HepG2 (cell line): ENCODE results near the gene DDR1. TPM values are rescaled to one million over a fixed set of nuclear protein-coding genes. Genes with fewer than 3 reads are reported as not detected.

Source experiments
- IRX3 ChIP-seq: sonication (generic); formaldehyde crosslinking; IDR thresholded peaks from 2 replicates; pipeline ENCODE4 v1.8.1; 2023; ENCODE audit warnings: mild to moderate bottlenecking, low read depth, missing genetic modification reagents, borderline replicate concordance
- ISX ChIP-seq: sonication (generic); formaldehyde crosslinking; conservative IDR thresholded peaks from 2 replicates; pipeline ENCODE4 v1.5.0; 2020; ENCODE audit warnings: missing genetic modification reagents
- KAT2B ChIP-seq: fragments of 150-350 bp; IDR thresholded peaks from 2 replicates; pipeline ENCODE4 v1.6.1; 2014; ENCODE audit warnings: low read depth, low read length, borderline replicate concordance
- KDM5B ChIP-seq: sonication (generic); formaldehyde crosslinking; IDR thresholded peaks from 2 replicates; pipeline ENCODE4 v1.4.0; 2020; ENCODE audit warnings: missing genetic modification reagents, mild to moderate bottlenecking, borderline replicate concordance
- MED13 ChIP-seq: sonication (generic); formaldehyde crosslinking; IDR thresholded peaks from 2 replicates; pipeline ENCODE4 v1.5.0; 2020; ENCODE audit warnings: missing genetic modification reagents
- MIER3 ChIP-seq: IDR thresholded peaks from 2 replicates; pipeline ENCODE4 v1.6.1; 2016; ENCODE audit warnings: missing compliant biosample characterization, borderline replicate concordance
- PLRG1 ChIP-seq: fragments of 450-650 bp; conservative IDR thresholded peaks from 2 replicates; pipeline ENCODE4 v1.6.1; 2016
- PRPF4 ChIP-seq: fragments of 200-400 bp; formaldehyde crosslinking; IDR thresholded peaks from 2 replicates; pipeline ENCODE4 v1.6.1; 2016; ENCODE audit warnings: low read length, low read depth; ENCODE audit not compliant: poor library complexity, severe bottlenecking
- RFXAP ChIP-seq: sonication (generic); formaldehyde crosslinking; IDR thresholded peaks from 2 replicates; pipeline ENCODE4 v1.4.0; 2020; ENCODE audit warnings: missing genetic modification reagents, borderline replicate concordance
- SMARCC2 ChIP-seq: fragments of 450-650 bp; IDR thresholded peaks from 2 replicates; pipeline ENCODE4 v1.6.1; 2017; ENCODE audit warnings: antibody characterized with exemption, mild to moderate bottlenecking
- SRSF9 ChIP-seq: fragments of 200-400 bp; formaldehyde crosslinking; IDR thresholded peaks from 2 replicates; pipeline ENCODE4 v1.6.1; 2018; ENCODE audit warnings: borderline replicate concordance, mild to moderate bottlenecking, low read depth, low read length; ENCODE audit not compliant: insufficient read depth, poor library complexity, severe bottlenecking
- ZNF530 ChIP-seq: sonication (generic); formaldehyde crosslinking; IDR thresholded peaks from 2 replicates; pipeline ENCODE4 v1.5.0; 2020; ENCODE audit warnings: low read depth, mild to moderate bottlenecking, missing genetic modification reagents
- ZNF556 ChIP-seq: sonication (generic); formaldehyde crosslinking; IDR thresholded peaks from 2 replicates; pipeline ENCODE4 v1.4.0; 2020; ENCODE audit warnings: mild to moderate bottlenecking, missing genetic modification reagents, borderline replicate concordance
- ZNF598 ChIP-seq: sonication (generic); formaldehyde crosslinking; IDR thresholded peaks from 2 replicates; pipeline ENCODE4 v1.5.1; 2020; ENCODE audit warnings: mild to moderate bottlenecking, missing genetic modification reagents, borderline replicate concordance
- polyA plus RNA-seq, 8 experiments: library from polyadenylated mRNA; depleted of rRNA in 3 of 8; stranded (reverse) in 7 of 8; unstranded in 1 of 8; fragments of >200 nt; fragmentation: Illumina TruSeq in 4 of 8; extraction: Trizol in 4 of 8; gene quantifications; 2 replicates each; pipeline versions ENCODE4 v1.2.1 to v1.2.3, GENCODE V29; 2011 to 2016; ENCODE audit warnings: low read depth in 4 of 8, missing spikeins in 1 of 8, mixed read lengths in 1 of 8; ENCODE audit not compliant: insufficient read depth in 1 of 8
- total RNA-seq, 5 experiments: library from RNA; depleted of rRNA; stranded (reverse); fragments of >200 nt; fragmentation: Illumina TruSeq; extraction: Trizol; gene quantifications; 2 replicates each; pipeline ENCODE4 v1.2.3, GENCODE V29; 2016; ENCODE audit warnings: low read depth in 1 of 5
- TF ChIP-seq, protein P1 (sequence below), 2 experiments: sonication (generic) in 1 of 2; formaldehyde crosslinking in 1 of 2; IDR thresholded peaks; 2 replicates each; pipeline versions ENCODE4 v1.5.1 to v1.6.1; 2011 to 2020; ENCODE audit warnings: borderline replicate concordance in 1 of 2, low read depth in 1 of 2, low read length in 1 of 2, mild to moderate bottlenecking in 1 of 2, missing genetic modification reagents in 1 of 2, moderate library complexity in 1 of 2
- TF ChIP-seq, protein P2 (sequence below): sonication (generic); formaldehyde crosslinking; IDR thresholded peaks from 2 replicates; pipeline ENCODE4 v1.4.0; 2020; ENCODE audit warnings: missing genetic modification reagents, borderline replicate concordance
- TF ChIP-seq, protein P3 (sequence below): sonication (generic); formaldehyde crosslinking; IDR thresholded peaks from 2 replicates; pipeline ENCODE4 v1.8.0; 2023; ENCODE audit warnings: mild to moderate bottlenecking, missing genetic modification reagents
- TF ChIP-seq, protein P4 (sequence below), 2 experiments: fragments of 450-650 bp in 1 of 2; sonication (generic) in 1 of 2; formaldehyde crosslinking; IDR thresholded peaks; 2 replicates each; pipeline versions ENCODE4 v1.5.0 to v1.8.0; 2020 to 2022; ENCODE audit warnings: mild to moderate bottlenecking in 1 of 2, missing genetic modification reagents in 1 of 2

The DDR1 gene
- total and polyA plus RNA-seq, 2 of the 13 experiments (the other 11 are each of a cell fraction or from before 2014, with no cell fraction given), result 16.7 to 20.2 TPM

DNA sequence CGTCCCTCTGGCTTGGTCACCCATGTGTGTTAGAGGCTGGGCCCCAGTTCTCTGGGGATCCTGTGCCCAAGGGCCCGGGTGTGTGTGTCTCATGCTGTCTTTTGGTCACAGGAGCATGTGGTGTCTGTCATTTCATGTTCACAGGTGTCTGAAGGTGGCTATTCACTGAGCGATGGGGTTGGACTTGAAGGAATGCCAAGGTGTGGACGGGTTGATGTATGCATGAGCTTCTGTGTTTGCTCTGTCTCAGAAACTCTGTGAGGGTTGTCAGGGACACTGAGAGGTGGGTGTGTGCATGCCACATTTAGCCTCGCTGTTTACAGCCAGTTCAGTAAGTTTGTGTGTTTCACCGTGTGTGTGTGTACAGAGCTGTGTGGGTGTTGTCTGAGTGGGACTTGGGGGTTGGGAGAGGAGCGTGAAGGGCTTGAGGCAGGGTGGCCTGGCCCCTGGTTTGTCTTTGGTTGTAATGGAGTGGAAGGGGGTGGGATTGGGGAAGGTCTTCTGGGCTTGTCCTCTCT is 1.2 kb downstream of the DDR1 start (continued):
- TF ChIP-seq, protein P1, sequence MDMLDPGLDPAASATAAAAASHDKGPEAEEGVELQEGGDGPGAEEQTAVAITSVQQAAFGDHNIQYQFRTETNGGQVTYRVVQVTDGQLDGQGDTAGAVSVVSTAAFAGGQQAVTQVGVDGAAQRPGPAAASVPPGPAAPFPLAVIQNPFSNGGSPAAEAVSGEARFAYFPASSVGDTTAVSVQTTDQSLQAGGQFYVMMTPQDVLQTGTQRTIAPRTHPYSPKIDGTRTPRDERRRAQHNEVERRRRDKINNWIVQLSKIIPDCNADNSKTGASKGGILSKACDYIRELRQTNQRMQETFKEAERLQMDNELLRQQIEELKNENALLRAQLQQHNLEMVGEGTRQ (IDR thresholded peaks at IDR 0.05; ENCODE audit: low read depth, low read length), result no peak
- TF ChIP-seq, protein P1 (CRISPR knock-in tag; IDR thresholded peaks at IDR 0.05; ENCODE audit: borderline replicate concordance), result no peak
- TF ChIP-seq ZNF598 (CRISPR knock-in tag) (no peak), ZNF556 (CRISPR knock-in tag) (no peak), RFXAP (CRISPR knock-in tag) (no peak), KAT2B (no peak), SRSF9 (no peak), MIER3 (CRISPR knock-in tag) (no peak), IRX3 (CRISPR knock-in tag) (no peak), PLRG1 (no peak), SMARCC2 (no peak), KDM5B (CRISPR knock-in tag) (peak; percentile 19; the same call in 1 of the 2 replicates), MED13 (CRISPR knock-in tag) (no peak), ZNF530 (CRISPR knock-in tag) (no peak), PRPF4 (no peak), ISX (no peak)
- TF ChIP-seq, protein P2, sequence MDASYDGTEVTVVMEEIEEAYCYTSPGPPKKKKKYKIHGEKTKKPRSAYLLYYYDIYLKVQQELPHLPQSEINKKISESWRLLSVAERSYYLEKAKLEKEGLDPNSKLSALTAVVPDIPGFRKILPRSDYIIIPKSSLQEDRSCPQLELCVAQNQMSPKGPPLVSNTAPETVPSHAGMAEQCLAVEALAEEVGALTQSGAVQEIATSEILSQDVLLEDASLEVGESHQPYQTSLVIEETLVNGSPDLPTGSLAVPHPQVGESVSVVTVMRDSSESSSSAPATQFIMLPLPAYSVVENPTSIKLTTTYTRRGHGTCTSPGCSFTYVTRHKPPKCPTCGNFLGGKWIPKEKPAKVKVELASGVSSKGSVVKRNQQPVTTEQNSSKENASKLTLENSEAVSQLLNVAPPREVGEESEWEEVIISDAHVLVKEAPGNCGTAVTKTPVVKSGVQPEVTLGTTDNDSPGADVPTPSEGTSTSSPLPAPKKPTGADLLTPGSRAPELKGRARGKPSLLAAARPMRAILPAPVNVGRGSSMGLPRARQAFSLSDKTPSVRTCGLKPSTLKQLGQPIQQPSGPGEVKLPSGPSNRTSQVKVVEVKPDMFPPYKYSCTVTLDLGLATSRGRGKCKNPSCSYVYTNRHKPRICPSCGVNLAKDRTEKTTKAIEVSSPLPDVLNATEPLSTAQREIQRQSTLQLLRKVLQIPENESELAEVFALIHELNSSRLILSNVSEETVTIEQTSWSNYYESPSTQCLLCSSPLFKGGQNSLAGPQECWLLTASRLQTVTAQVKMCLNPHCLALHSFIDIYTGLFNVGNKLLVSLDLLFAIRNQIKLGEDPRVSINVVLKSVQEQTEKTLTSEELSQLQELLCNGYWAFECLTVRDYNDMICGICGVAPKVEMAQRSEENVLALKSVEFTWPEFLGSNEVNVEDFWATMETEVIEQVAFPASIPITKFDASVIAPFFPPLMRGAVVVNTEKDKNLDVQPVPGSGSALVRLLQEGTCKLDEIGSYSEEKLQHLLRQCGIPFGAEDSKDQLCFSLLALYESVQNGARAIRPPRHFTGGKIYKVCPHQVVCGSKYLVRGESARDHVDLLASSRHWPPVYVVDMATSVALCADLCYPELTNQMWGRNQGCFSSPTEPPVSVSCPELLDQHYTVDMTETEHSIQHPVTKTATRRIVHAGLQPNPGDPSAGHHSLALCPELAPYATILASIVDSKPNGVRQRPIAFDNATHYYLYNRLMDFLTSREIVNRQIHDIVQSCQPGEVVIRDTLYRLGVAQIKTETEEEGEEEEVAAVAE (CRISPR knock-in tag), result no peak; the same call in 1 of the 2 replicates
- TF ChIP-seq, protein P3, sequence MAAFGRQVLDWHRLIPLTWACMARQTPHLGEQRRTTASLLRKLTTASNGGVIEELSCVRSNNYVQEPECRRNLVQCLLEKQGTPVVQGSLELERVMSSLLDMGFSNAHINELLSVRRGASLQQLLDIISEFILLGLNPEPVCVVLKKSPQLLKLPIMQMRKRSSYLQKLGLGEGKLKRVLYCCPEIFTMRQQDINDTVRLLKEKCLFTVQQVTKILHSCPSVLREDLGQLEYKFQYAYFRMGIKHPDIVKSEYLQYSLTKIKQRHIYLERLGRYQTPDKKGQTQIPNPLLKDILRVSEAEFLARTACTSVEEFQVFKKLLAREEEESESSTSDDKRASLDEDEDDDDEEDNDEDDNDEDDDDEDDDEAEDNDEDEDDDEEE (CRISPR knock-in tag), result no peak
- TF ChIP-seq, protein P4, sequence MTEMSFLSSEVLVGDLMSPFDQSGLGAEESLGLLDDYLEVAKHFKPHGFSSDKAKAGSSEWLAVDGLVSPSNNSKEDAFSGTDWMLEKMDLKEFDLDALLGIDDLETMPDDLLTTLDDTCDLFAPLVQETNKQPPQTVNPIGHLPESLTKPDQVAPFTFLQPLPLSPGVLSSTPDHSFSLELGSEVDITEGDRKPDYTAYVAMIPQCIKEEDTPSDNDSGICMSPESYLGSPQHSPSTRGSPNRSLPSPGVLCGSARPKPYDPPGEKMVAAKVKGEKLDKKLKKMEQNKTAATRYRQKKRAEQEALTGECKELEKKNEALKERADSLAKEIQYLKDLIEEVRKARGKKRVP (CRISPR knock-in tag; IDR thresholded peaks at IDR 0.05), result no peak
